NK-92 (cell line): ENCODE data around the gene SLC6A4.

Source experiments
- DNase-seq: peaks from one replicate; lab custom pipeline; 2025; ENCODE audit not compliant: unreplicated experiment; lab: John Stamatoyannopoulos, UW

Gene SLC6A4

GRCh38 chr17:30235386-30236296 lies at the start of gene SLC6A4:
TSS of gene SLC6A4 (minus strand) at chr17:30235697. CDS start at chr17:30221958, 13,739 bp downstream.
- no peak for DNase-seq

- no peak for DNase-seq
Observed at GRCh38 chr17:30279156-30279555, 43.7 kb upstream of the SLC6A4 start.

- no peak for DNase-seq
Observed at GRCh38 chr17:30278032-30278431, 42.5 kb upstream of the SLC6A4 start.

- no peak for DNase-seq
Observed at GRCh38 chr17:30275911-30276310, 40.4 kb upstream of the SLC6A4 start.

GRCh38 chr17:30274887-30275286 lies 39.4 kb upstream of the SLC6A4 start:
- no peak for DNase-seq

GRCh38 chr17:30273373-30273772 lies 37.9 kb upstream of the SLC6A4 start:
- no peak for DNase-seq

- no peak for DNase-seq
Observed at GRCh38 chr17:30271102-30271501, 35.6 kb upstream of the SLC6A4 start.

GRCh38 chr17:30267625-30268024 lies 32.1 kb upstream of the SLC6A4 start:
- no peak for DNase-seq

GRCh38 chr17:30263552-30264333 lies 28.2 kb upstream of the SLC6A4 start:
- no peak for DNase-seq

GRCh38 chr17:30256756-30257506 lies 21.4 kb upstream of the SLC6A4 start:
- no peak for DNase-seq

- no peak for DNase-seq
Observed at GRCh38 chr17:30254150-30254549, 18.7 kb upstream of the SLC6A4 start.

GRCh38 chr17:30253312-30253711 lies 17.8 kb upstream of the SLC6A4 start:
- DNase-seq, result no peak

GRCh38 chr17:30251931-30252330 lies 16.4 kb upstream of the SLC6A4 start:
- DNase-seq, result no peak

- no peak for DNase-seq
Observed at GRCh38 chr17:30249460-30249859, 14.0 kb upstream of the SLC6A4 start.

GRCh38 chr17:30248786-30249185 lies 13.3 kb upstream of the SLC6A4 start:
- DNase-seq, result no peak

- no peak for DNase-seq
Observed at GRCh38 chr17:30246460-30246859, 11.0 kb upstream of the SLC6A4 start.

- no peak for DNase-seq
Observed at GRCh38 chr17:30244853-30245385, 9.4 kb upstream of the SLC6A4 start.

- DNase-seq, result no peak
Observed at GRCh38 chr17:30243568-30243967, 8.1 kb upstream of the SLC6A4 start.

GRCh38 chr17:30243002-30243401 lies 7.5 kb upstream of the SLC6A4 start:
- DNase-seq, result no peak

GRCh38 chr17:30241051-30241450 lies 5.6 kb upstream of the SLC6A4 start:
- no peak for DNase-seq

- DNase-seq, result no peak
Observed at GRCh38 chr17:30240177-30240576, 4.7 kb upstream of the SLC6A4 start.
